GM23338 (cell line): ENCODE results near the gene TOMM70. TPM values are rescaled to one million over a fixed set of nuclear protein-coding genes. Genes with fewer than 3 reads are reported as not detected.

ENCODE experiments used
- ATAC-seq: fragments of 200-7000 bp; cut with Tn5 transposase; 3 replicates; pipeline ENCODE4 v1.9.1; 2020
- DNase-seq: peaks from one replicate; pipeline ENCODE4 v3.0.0-alpha.2; 2015; ENCODE audit warnings: low spot score
- H2AFZ ChIP-seq: fragments of 200-600 bp; sonication (generic); 2 replicates; pipeline ENCODE4 v1.8.0; 2016; ENCODE audit warnings: antibody characterized with exemption, mild to moderate bottlenecking, moderate library complexity
- H3F3A ChIP-seq: fragments of 200-600 bp; sonication (generic); replicated peaks from 2 replicates; pipeline ENCODE4 v1.8.0; 2017; ENCODE audit warnings: antibody characterized with exemption, mixed run types, low read depth
- H3K27ac ChIP-seq: fragments of 200-600 bp; sonication (generic); 2 replicates; pipeline ENCODE4 v1.6.1; 2016; ENCODE audit warnings: low read depth
- H3K27me3 ChIP-seq: fragments of 200-600 bp; sonication (generic); 2 replicates; pipeline ENCODE4 v1.8.0; 2016; ENCODE audit warnings: mild to moderate bottlenecking, mixed run types, moderate library complexity; ENCODE audit not compliant: insufficient read depth
- H3K36me3 ChIP-seq: fragments of 200-600 bp; sonication (generic); 2 replicates; pipeline ENCODE4 v1.8.0; 2016; ENCODE audit warnings: mild to moderate bottlenecking; ENCODE audit not compliant: insufficient read depth
- H3K4me1 ChIP-seq: fragments of 200-600 bp; sonication (generic); 2 replicates; pipeline ENCODE4 v1.8.0; 2016; ENCODE audit warnings: mild to moderate bottlenecking, moderate library complexity; ENCODE audit not compliant: insufficient read depth
- H3K4me2 ChIP-seq: fragments of 200-600 bp; sonication (generic); 2 replicates; pipeline ENCODE4 v1.7.1; 2017; ENCODE audit warnings: mixed run types
- H3K4me3 ChIP-seq: fragments of 200-600 bp; sonication (generic); 2 replicates; pipeline ENCODE4 v1.6.1; 2016; ENCODE audit warnings: mixed run types
- H3K79me2 ChIP-seq: fragments of 200-600 bp; sonication (generic); replicated peaks from 2 replicates; pipeline ENCODE4 v1.8.0; 2017; ENCODE audit warnings: mild to moderate bottlenecking; ENCODE audit not compliant: insufficient read depth
- H3K9me2 ChIP-seq: fragments of 200-600 bp; sonication (generic); 2 replicates; pipeline ENCODE4 v1.8.0; 2017; ENCODE audit not compliant: insufficient read depth
- H4K20me1 ChIP-seq: fragments of 200-600 bp; sonication (generic); replicated peaks from 2 replicates; pipeline ENCODE4 v1.8.0; 2017; ENCODE audit warnings: mild to moderate bottlenecking; ENCODE audit not compliant: insufficient read depth
- H3K27ac Mint-ChIP-seq: 2 replicates; pipeline ENCODE4 v1.8.0; 2020; ENCODE audit warnings: inconsistent platforms, mild to moderate bottlenecking, moderate library complexity, mixed read lengths
- H3K27me3 Mint-ChIP-seq: 3 replicates; pipeline ENCODE4 v1.8.0; 2022; ENCODE audit warnings: low read depth, mild to moderate bottlenecking, moderate library complexity, mixed read lengths, inconsistent platforms; ENCODE audit not compliant: insufficient read depth, poor library complexity
- H3K36me3 Mint-ChIP-seq: 3 replicates; pipeline ENCODE4 v1.8.0; 2021; ENCODE audit warnings: low read depth, mild to moderate bottlenecking, inconsistent platforms, moderate library complexity, mixed read lengths
- H3K4me1 Mint-ChIP-seq: 3 replicates; pipeline ENCODE4 v1.8.0; 2020; ENCODE audit warnings: mild to moderate bottlenecking, inconsistent platforms, mixed read lengths
- H3K4me3 Mint-ChIP-seq: 3 replicates; pipeline ENCODE4 v1.8.0; 2021; ENCODE audit warnings: moderate library complexity, mild to moderate bottlenecking, inconsistent platforms, mixed read lengths
- H3K9me3 Mint-ChIP-seq: 3 replicates; pipeline ENCODE4 v1.8.0; 2020; ENCODE audit warnings: moderate library complexity, mild to moderate bottlenecking, inconsistent platforms, mixed read lengths
- CREB1 ChIP-seq: fragments of 250-450 bp; sonication (Bioruptor Pico); IDR thresholded peaks from 2 replicates; pipeline ENCODE4 v1.5.0; 2020; ENCODE audit warnings: low read depth, mild to moderate bottlenecking, moderate library complexity
- ETS1 ChIP-seq: IDR thresholded peaks from 2 replicates; pipeline ENCODE4 v1.6.1; 2016; ENCODE audit warnings: antibody characterized with exemption
- JUNB ChIP-seq: IDR thresholded peaks from one replicate; pipeline ENCODE4 v1.6.1; 2016; ENCODE audit warnings: antibody characterized with exemption; ENCODE audit not compliant: unreplicated experiment
- NANOG ChIP-seq: IDR thresholded peaks from 2 replicates; pipeline ENCODE4 v1.6.1; 2016; ENCODE audit warnings: antibody characterized with exemption, borderline replicate concordance
- POLR2AphosphoS5 ChIP-seq: IDR thresholded peaks from 2 replicates; pipeline ENCODE4 v1.6.1; 2016; ENCODE audit warnings: antibody characterized with exemption, low read depth
- ZNF114 ChIP-seq: fragments of 250-450 bp; sonication (Bioruptor Pico); IDR thresholded peaks from 2 replicates; pipeline ENCODE4 v1.5.0; 2020; ENCODE audit warnings: mild to moderate bottlenecking, moderate library complexity
- ZNF331 ChIP-seq: fragments of 250-450 bp; sonication (Bioruptor Pico); IDR thresholded peaks from 2 replicates; pipeline ENCODE4 v1.5.0; 2020; ENCODE audit warnings: low read depth, mild to moderate bottlenecking, moderate library complexity
- polyA plus RNA-seq: library from polyadenylated mRNA; unstranded; fragments of >200 nt; fragmentation: Nextera tagmentation; extraction: Ambion mirVana; gene quantifications from 2 replicates; pipeline ENCODE4 v1.2.1, GENCODE V29; 2016
- total RNA-seq: library from RNA; depleted of rRNA; stranded (reverse); fragments of >200 nt; shearing (Covaris generic); gene quantifications from 2 replicates; pipeline ENCODE4 v1.2.3, GENCODE V29; 2014
- TF ChIP-seq, protein P1 (sequence below): fragments of 250-450 bp; sonication (Bioruptor Pico); IDR thresholded peaks from 2 replicates; pipeline ENCODE4 v1.5.0; 2020; ENCODE audit warnings: mild to moderate bottlenecking, moderate library complexity
- TF ChIP-seq, protein P2 (sequence below), 2 experiments: fragments of 200-600 bp in 1 of 2; sonication (generic) in 1 of 2; conservative IDR thresholded peaks; 2 replicates each; pipeline versions ENCODE4 v1.5.1 to v1.6.1; 2016 to 2017; ENCODE audit warnings: antibody characterized with exemption in 2 of 2, low read depth in 2 of 2, mild to moderate bottlenecking in 2 of 2, moderate library complexity in 1 of 2

The TOMM70 gene
- total and polyA plus RNA-seq, 2 experiments from 2014 or later = 29.5 to 66.8 TPM

DNA sequence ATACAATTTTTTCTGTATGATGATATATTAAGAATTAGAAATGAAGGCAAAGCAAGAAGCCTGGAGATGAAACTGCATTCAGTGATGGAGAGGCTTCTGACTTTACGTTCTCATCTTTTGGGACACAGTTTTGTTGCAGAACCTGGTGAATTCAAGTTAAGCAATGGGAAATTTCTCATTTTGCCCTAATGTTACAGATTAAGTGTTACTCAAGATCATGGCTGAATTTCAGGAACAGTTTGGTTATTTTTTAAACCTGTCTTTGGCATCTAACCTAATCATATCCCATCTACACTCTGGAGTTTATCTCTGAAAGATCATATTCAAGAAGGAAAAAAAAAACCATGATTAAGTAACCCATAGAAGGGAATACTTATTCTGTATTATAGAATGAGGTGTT is 60.4 kb downstream of the TOMM70 start (continued):
- TF ChIP-seq, protein P1, sequence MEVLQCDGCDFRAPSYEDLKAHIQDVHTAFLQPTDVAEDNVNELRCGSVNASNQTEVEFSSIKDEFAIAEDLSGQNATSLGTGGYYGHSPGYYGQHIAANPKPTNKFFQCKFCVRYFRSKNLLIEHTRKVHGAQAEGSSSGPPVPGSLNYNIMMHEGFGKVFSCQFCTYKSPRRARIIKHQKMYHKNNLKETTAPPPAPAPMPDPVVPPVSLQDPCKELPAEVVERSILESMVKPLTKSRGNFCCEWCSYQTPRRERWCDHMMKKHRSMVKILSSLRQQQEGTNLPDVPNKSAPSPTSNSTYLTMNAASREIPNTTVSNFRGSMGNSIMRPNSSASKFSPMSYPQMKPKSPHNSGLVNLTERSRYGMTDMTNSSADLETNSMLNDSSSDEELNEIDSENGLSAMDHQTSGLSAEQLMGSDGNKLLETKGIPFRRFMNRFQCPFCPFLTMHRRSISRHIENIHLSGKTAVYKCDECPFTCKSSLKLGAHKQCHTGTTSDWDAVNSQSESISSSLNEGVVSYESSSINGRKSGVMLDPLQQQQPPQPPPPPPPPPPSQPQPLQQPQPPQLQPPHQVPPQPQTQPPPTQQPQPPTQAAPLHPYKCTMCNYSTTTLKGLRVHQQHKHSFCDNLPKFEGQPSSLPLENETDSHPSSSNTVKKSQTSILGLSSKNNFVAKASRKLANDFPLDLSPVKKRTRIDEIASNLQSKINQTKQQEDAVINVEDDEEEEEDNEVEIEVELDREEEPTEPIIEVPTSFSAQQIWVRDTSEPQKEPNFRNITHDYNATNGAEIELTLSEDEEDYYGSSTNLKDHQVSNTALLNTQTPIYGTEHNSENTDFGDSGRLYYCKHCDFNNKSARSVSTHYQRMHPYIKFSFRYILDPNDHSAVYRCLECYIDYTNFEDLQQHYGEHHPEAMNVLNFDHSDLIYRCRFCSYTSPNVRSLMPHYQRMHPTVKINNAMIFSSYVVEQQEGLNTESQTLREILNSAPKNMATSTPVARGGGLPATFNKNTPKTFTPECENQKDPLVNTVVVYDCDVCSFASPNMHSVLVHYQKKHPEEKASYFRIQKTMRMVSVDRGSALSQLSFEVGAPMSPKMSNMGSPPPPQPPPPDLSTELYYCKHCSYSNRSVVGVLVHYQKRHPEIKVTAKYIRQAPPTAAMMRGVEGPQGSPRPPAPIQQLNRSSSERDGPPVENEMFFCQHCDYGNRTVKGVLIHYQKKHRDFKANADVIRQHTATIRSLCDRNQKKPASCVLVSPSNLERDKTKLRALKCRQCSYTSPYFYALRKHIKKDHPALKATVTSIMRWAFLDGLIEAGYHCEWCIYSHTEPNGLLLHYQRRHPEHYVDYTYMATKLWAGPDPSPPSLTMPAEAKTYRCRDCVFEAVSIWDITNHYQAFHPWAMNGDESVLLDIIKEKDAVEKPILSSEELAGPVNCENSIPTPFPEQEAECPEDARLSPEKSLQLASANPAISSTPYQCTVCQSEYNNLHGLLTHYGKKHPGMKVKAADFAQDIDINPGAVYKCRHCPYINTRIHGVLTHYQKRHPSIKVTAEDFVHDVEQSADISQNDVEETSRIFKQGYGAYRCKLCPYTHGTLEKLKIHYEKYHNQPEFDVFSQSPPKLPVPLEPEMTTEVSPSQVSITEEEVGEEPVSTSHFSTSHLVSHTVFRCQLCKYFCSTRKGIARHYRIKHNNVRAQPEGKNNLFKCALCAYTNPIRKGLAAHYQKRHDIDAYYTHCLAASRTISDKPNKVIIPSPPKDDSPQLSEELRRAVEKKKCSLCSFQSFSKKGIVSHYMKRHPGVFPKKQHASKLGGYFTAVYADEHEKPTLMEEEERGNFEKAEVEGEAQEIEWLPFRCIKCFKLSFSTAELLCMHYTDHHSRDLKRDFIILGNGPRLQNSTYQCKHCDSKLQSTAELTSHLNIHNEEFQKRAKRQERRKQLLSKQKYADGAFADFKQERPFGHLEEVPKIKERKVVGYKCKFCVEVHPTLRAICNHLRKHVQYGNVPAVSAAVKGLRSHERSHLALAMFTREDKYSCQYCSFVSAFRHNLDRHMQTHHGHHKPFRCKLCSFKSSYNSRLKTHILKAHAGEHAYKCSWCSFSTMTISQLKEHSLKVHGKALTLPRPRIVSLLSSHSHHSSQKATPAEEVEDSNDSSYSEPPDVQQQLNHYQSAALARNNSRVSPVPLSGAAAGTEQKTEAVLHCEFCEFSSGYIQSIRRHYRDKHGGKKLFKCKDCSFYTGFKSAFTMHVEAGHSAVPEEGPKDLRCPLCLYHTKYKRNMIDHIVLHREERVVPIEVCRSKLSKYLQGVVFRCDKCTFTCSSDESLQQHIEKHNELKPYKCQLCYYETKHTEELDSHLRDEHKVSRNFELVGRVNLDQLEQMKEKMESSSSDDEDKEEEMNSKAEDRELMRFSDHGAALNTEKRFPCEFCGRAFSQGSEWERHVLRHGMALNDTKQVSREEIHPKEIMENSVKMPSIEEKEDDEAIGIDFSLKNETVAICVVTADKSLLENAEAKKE (CRISPR knock-in tag) = no peak
- TF ChIP-seq ZNF331 (CRISPR knock-in tag) (no peak), POLR2AphosphoS5 (no peak), CREB1 (CRISPR knock-in tag) (no peak), ETS1 (no peak), JUNB (no peak), NANOG (no peak), ZNF114 (CRISPR knock-in tag) (no peak)

DNA sequence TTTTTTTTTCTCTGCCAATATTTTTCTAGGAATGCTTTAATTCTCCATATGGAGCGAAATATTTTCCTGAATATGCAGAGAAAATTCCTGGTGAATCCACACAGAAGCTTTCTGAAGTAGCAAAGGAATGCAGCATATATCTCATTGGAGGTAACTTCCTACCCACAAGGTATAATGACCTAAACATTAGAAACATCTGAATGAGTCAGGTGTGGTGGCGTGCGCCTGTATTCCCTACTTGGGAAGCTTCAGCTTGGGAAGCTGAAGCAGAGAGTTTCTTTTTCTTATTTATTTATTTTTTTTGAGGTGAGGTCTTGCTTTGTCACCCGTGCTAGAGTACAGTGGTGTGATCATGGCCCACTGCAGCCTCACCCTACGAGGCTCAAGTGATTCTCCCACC is 61.1 kb downstream of the TOMM70 start:
- no peaks in the 10 kb centered on the region for H3K27me3 ChIP-seq
- H3K79me2 ChIP-seq = no peaks in the 10 kb centered on the region
- H4K20me1 ChIP-seq = no peaks in the 10 kb centered on the region; the same call in 1 of the 2 replicates
- no peaks in the 10 kb centered on the region for H3K9me2 ChIP-seq
- H3K36me3 Mint-ChIP-seq = peaks cover 12% of the 10 kb centered on the region
- H3F3A ChIP-seq = no peaks in the 10 kb centered on the region
- ATAC-seq = no peak
- H3K36me3 ChIP-seq = peaks cover 7% of the 10 kb centered on the region
- peaks cover 2% of the 10 kb centered on the region for H3K27me3 Mint-ChIP-seq
- peaks cover 9% of the 10 kb centered on the region for H3K4me1 Mint-ChIP-seq
- H3K4me3 Mint-ChIP-seq = no peak overlapping the region
- no peak for DNase-seq
- no peak overlapping the region for H3K4me2 ChIP-seq
- TF ChIP-seq, protein P2, sequence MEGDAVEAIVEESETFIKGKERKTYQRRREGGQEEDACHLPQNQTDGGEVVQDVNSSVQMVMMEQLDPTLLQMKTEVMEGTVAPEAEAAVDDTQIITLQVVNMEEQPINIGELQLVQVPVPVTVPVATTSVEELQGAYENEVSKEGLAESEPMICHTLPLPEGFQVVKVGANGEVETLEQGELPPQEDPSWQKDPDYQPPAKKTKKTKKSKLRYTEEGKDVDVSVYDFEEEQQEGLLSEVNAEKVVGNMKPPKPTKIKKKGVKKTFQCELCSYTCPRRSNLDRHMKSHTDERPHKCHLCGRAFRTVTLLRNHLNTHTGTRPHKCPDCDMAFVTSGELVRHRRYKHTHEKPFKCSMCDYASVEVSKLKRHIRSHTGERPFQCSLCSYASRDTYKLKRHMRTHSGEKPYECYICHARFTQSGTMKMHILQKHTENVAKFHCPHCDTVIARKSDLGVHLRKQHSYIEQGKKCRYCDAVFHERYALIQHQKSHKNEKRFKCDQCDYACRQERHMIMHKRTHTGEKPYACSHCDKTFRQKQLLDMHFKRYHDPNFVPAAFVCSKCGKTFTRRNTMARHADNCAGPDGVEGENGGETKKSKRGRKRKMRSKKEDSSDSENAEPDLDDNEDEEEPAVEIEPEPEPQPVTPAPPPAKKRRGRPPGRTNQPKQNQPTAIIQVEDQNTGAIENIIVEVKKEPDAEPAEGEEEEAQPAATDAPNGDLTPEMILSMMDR (conservative IDR thresholded peaks at IDR 0.05; ENCODE audit: low read depth in 2 of 2) = no peak
- H2AFZ ChIP-seq = no peak overlapping the region
- H3K9me3 Mint-ChIP-seq = no peaks in the 10 kb centered on the region
- no peak overlapping the region for H3K4me3 ChIP-seq
- no peak overlapping the region for H3K27ac Mint-ChIP-seq
- no peak overlapping the region for H3K27ac ChIP-seq
- H3K4me1 ChIP-seq = peaks cover 5% of the 10 kb centered on the region; the same call in 1 of the 2 replicates
